Measurements from ENCODE around the gene FTO. TPM values are rescaled to one million over a fixed set of nuclear protein-coding genes. Genes with fewer than 3 reads are reported as not detected.

Gene FTO
- total RNA-seq, 1 experiment from 2014 or later: 55.0 TPM

GRCh38 chr16:53910990-53911389 lies 207.0 kb downstream of the FTO start:
- no TSS peak for BruUV-seq (replicated peaks)
- H3K4me1 Mint-ChIP-seq (ENCODE audit: insufficient read depth, unreplicated experiment): peaks cover 16% of the 10 kb centered on the region
- intact Hi-C loops (cut with micrococcal nuclease): no loop called here
- no peak for DNase-seq (ENCODE audit: unreplicated experiment)
- no peaks in the 10 kb centered on the region for H3K36me3 Mint-ChIP-seq (ENCODE audit: insufficient read depth, unreplicated experiment)
- ChIA-PET POLR2A (interaction anchor here (0.6 to 2.3 kb wide), 8 partner anchors 12 to 1016 kb away, joined by 3 to 17 read pairs (median 4); no protein-coding TSS in a partner anchor), CTCF (no interaction called here)
- no peaks in the 10 kb centered on the region for H3K9me3 Mint-ChIP-seq (ENCODE audit: unreplicated experiment)
- no peaks in the 10 kb centered on the region for H3K27me3 Mint-ChIP-seq (ENCODE audit: insufficient read depth, unreplicated experiment)
- no peak overlapping the region for H3K4me3 Mint-ChIP-seq (ENCODE audit: unreplicated experiment)
- TF ChIP-seq CTCF (IDR thresholded peaks at IDR 0.05; ENCODE audit: unreplicated experiment): no peak
- H3K27ac Mint-ChIP-seq (ENCODE audit: low read depth, unreplicated experiment): no peak overlapping the region

GRCh38 chr16:53911513-53911912 lies 207.6 kb downstream of the FTO start:
- Mint-ChIP-seq H3K4me3 (ENCODE audit: unreplicated experiment) (no peak overlapping the region), H3K36me3 (ENCODE audit: insufficient read depth, unreplicated experiment) (no peaks in the 10 kb centered on the region), H3K4me1 (ENCODE audit: insufficient read depth, unreplicated experiment) (peaks cover 16% of the 10 kb centered on the region), H3K27ac (ENCODE audit: low read depth, unreplicated experiment) (no peak overlapping the region), H3K27me3 (ENCODE audit: insufficient read depth, unreplicated experiment) (no peaks in the 10 kb centered on the region), H3K9me3 (ENCODE audit: unreplicated experiment) (no peaks in the 10 kb centered on the region)
- no peak for TF ChIP-seq CTCF (IDR thresholded peaks at IDR 0.05; ENCODE audit: unreplicated experiment)
- ChIA-PET CTCF (interaction anchor here (0.7 to 1.1 kb wide), 2 partner anchors 138 to 825 kb away, joined by 3 read pairs; no protein-coding TSS in a partner anchor), POLR2A (interaction anchor here (0.8 to 3.3 kb wide), 13 partner anchors 8 to 1017 kb away, joined by 3 to 17 read pairs (median 4); no protein-coding TSS in a partner anchor)
- intact Hi-C loops (cut with micrococcal nuclease): no loop called here
- BruUV-seq (replicated peaks): no TSS peak
- peak; percentile 57 for DNase-seq (ENCODE audit: unreplicated experiment)

GRCh38 chr16:53912155-53912554 lies 208.2 kb downstream of the FTO start:
- peak; percentile 87 for DNase-seq (ENCODE audit: unreplicated experiment)
- ChIA-PET CTCF (interaction anchor here (0.6 to 1.1 kb wide), 3 partner anchors 139 to 1345 kb away, joined by 3 read pairs; no protein-coding TSS in a partner anchor), POLR2A (interaction anchor here (0.7 to 3.3 kb wide), 22 partner anchors 9 to 1022 kb away, joined by 3 to 17 read pairs (median 4); partner anchors contain the start of gene IRX5)
- TF ChIP-seq CTCF (IDR thresholded peaks at IDR 0.05; ENCODE audit: unreplicated experiment): no peak
- Mint-ChIP-seq H3K9me3 (ENCODE audit: unreplicated experiment) (no peaks in the 10 kb centered on the region), H3K4me3 (ENCODE audit: unreplicated experiment) (no peak overlapping the region), H3K4me1 (ENCODE audit: insufficient read depth, unreplicated experiment) (peaks cover 16% of the 10 kb centered on the region), H3K27me3 (ENCODE audit: insufficient read depth, unreplicated experiment) (no peaks in the 10 kb centered on the region), H3K36me3 (ENCODE audit: insufficient read depth, unreplicated experiment) (no peaks in the 10 kb centered on the region), H3K27ac (ENCODE audit: low read depth, unreplicated experiment) (no peak overlapping the region)
- intact Hi-C loops (cut with micrococcal nuclease): no loop called here
- no TSS peak for BruUV-seq (replicated peaks)

GRCh38 chr16:53913099-53913870 lies 209.3 kb downstream of the FTO start:
- Mint-ChIP-seq H3K36me3 (ENCODE audit: insufficient read depth, unreplicated experiment) (no peaks in the 10 kb centered on the region), H3K9me3 (ENCODE audit: unreplicated experiment) (no peaks in the 10 kb centered on the region), H3K4me1 (ENCODE audit: insufficient read depth, unreplicated experiment) (peaks cover 16% of the 10 kb centered on the region), H3K27ac (ENCODE audit: low read depth, unreplicated experiment) (peak overlapping the region; percentile 35), H3K4me3 (ENCODE audit: unreplicated experiment) (no peak overlapping the region), H3K27me3 (ENCODE audit: insufficient read depth, unreplicated experiment) (no peaks in the 10 kb centered on the region)
- ChIA-PET POLR2A (interaction anchor here (0.7 to 3.3 kb wide), 20 partner anchors 9 to 1588 kb away, joined by 3 to 17 read pairs (median 4); partner anchors contain the start of gene IRX5), CTCF (interaction anchor here (0.7 to 1.2 kb wide), 4 partner anchors 32 to 1803 kb away, joined by 3 to 5 read pairs (median 4); no protein-coding TSS in a partner anchor)
- DNase-seq (ENCODE audit: unreplicated experiment): peak; percentile 97
- intact Hi-C loops (cut with micrococcal nuclease): no loop called here
- BruUV-seq (replicated peaks): no TSS peak
- no peak for TF ChIP-seq CTCF (IDR thresholded peaks at IDR 0.05; ENCODE audit: unreplicated experiment)

Data from MCF 10A (cell line).